CD14-positive monocyte (primary cell): ENCODE results near the gene SERPINA12. TPM values are rescaled to one million over a fixed set of nuclear protein-coding genes. Genes with fewer than 3 reads are reported as not detected.

Source experiments
- DNase-seq, 3 donors: peaks; one replicate each; pipeline ENCODE4 v3.0.0-alpha.2; 2011 to 2022
- H2AFZ ChIP-seq: 2 replicates; pipeline ENCODE4 v1.6.0; 2012; ENCODE audit warnings: mild to moderate bottlenecking, low read depth, low read length, inconsistent platforms; ENCODE audit not compliant: insufficient read depth, poor library complexity, severe bottlenecking
- H3K27ac ChIP-seq, 2 donors: 1 replicate in 1 of 2; 2 replicates in 1 of 2; pipeline ENCODE4 v1.5.1; 2012 to 2013; ENCODE audit warnings: low read length in 2 of 2, control low read depth in 1 of 2, inconsistent platforms in 1 of 2, low read depth in 1 of 2, mild to moderate bottlenecking in 1 of 2
- H3K27me3 ChIP-seq, 2 donors: one replicate each; pipeline versions ENCODE4 v1.6.0 to v1.6.1; 2011 to 2013; ENCODE audit warnings: low read length in 2 of 2; ENCODE audit not compliant: control insufficient read depth in 2 of 2, insufficient read depth in 2 of 2
- H3K36me3 ChIP-seq, 2 donors: replicated peaks in 1 of 2; 1 replicate in 1 of 2; 2 replicates in 1 of 2; pipeline versions ENCODE4 v1.5.1 to v1.6.1; 2012 to 2013; ENCODE audit warnings: low read length in 2 of 2, control low read depth in 1 of 2, inconsistent platforms in 1 of 2, mild to moderate bottlenecking in 1 of 2; ENCODE audit not compliant: insufficient read depth in 2 of 2, control insufficient read depth in 1 of 2
- H3K4me1 ChIP-seq, 2 donors: 1 replicate in 1 of 2; 2 replicates in 1 of 2; pipeline versions ENCODE4 v1.5.1 to v1.6.1; 2012 to 2013; ENCODE audit warnings: low read length in 2 of 2, control low read depth in 1 of 2, inconsistent platforms in 1 of 2, mild to moderate bottlenecking in 1 of 2, moderate library complexity in 1 of 2; ENCODE audit not compliant: insufficient read depth in 2 of 2, control insufficient read depth in 1 of 2
- H3K4me2 ChIP-seq: replicated peaks from 2 replicates; pipeline ENCODE3; 2012; ENCODE audit warnings: low read length, moderate library complexity, mild to moderate bottlenecking; ENCODE audit not compliant: poor library complexity, severe bottlenecking; ENCODE audit errors: extremely low read depth
- H3K4me3 ChIP-seq, 3 experiments: fragments of 200-600 bp in 1 of 3; sonication (generic) in 1 of 3; replicated peaks in 1 of 3; 1 replicate in 2 of 3; 2 replicates in 1 of 3; pipeline ENCODE4 v1.5.1; 2011 to 2013; ENCODE audit warnings: low read length in 3 of 3, mild to moderate bottlenecking in 3 of 3, control low read depth in 2 of 3, low read depth in 2 of 3, inconsistent platforms in 1 of 3, moderate library complexity in 1 of 3
- H3K79me2 ChIP-seq: 2 replicates; pipeline ENCODE4 v1.6.0; 2012; ENCODE audit warnings: mild to moderate bottlenecking, control low read depth, inconsistent platforms, low read length, moderate library complexity; ENCODE audit not compliant: insufficient read depth
- H3K9ac ChIP-seq: 2 replicates; pipeline ENCODE4 v1.6.0; 2017; ENCODE audit warnings: low read length, mild to moderate bottlenecking; ENCODE audit not compliant: insufficient read depth, poor library complexity, severe bottlenecking
- H3K9me3 ChIP-seq, 2 donors: replicated peaks in 1 of 2; 1 replicate in 1 of 2; 2 replicates in 1 of 2; pipeline versions ENCODE4 v1.5.1 to v1.6.1; 2012 to 2013; ENCODE audit warnings: low read length in 2 of 2, control low read depth in 1 of 2; ENCODE audit not compliant: control insufficient read depth in 1 of 2, insufficient read depth in 1 of 2
- H4K20me1 ChIP-seq: 2 replicates; pipeline ENCODE4 v1.6.0; 2012; ENCODE audit warnings: mild to moderate bottlenecking, low read length, control low read depth, moderate library complexity; ENCODE audit not compliant: insufficient read depth
- H3K27ac Mint-ChIP-seq, 7 donors: one replicate each; pipeline ENCODE4 v1.8.0; 2020; ENCODE audit warnings: mild to moderate bottlenecking in 7 of 7, mixed read lengths in 7 of 7, moderate library complexity in 6 of 7, inconsistent platforms in 2 of 7
- H3K27me3 Mint-ChIP-seq, 3 donors: one replicate each; pipeline ENCODE4 v1.8.0; 2021 to 2022; ENCODE audit warnings: low read depth in 3 of 3, mild to moderate bottlenecking in 3 of 3, mixed read lengths in 3 of 3, moderate library complexity in 3 of 3, inconsistent platforms in 1 of 3
- H3K36me3 Mint-ChIP-seq, 2 donors: one replicate each; pipeline ENCODE4 v1.8.0; 2020; ENCODE audit warnings: mixed read lengths in 2 of 2, inconsistent platforms in 1 of 2, mild to moderate bottlenecking in 1 of 2
- H3K4me1 Mint-ChIP-seq: one replicate; pipeline ENCODE4 v1.8.0; 2020; ENCODE audit warnings: mild to moderate bottlenecking, mixed read lengths
- H3K4me3 Mint-ChIP-seq, 2 donors: one replicate each; pipeline ENCODE4 v1.8.0; 2020; ENCODE audit warnings: mild to moderate bottlenecking in 2 of 2, mixed read lengths in 2 of 2, moderate library complexity in 1 of 2
- H3K9me3 Mint-ChIP-seq, 7 donors: one replicate each; pipeline ENCODE4 v1.8.0; 2020 to 2022; ENCODE audit warnings: mixed read lengths in 7 of 7, mild to moderate bottlenecking in 6 of 7, moderate library complexity in 6 of 7, inconsistent platforms in 2 of 7
- WGBS: methylation state at CpG from one replicate; pipeline ENCODE4 v1.1.5; 2013; ENCODE audit warnings: missing lambda C conversion rate; ENCODE audit not compliant: insufficient coverage; 5-methylcytosine and 5-hydroxymethylcytosine counted together
- intact Hi-C, 2 donors: fragments of 100-400 bp; cut with micrococcal nuclease; formaldehyde crosslinking; loops; one replicate each; pipeline versions ENCODE4 v1.15.0 to v1.15.1; 2023
- polyA plus RNA-seq, 3 donors: library from polyadenylated mRNA; depleted of rRNA in 1 of 3; unstranded in 2 of 3; stranded (reverse) in 1 of 3; fragments of 300-500 nt in 2 of 3; fragments of >200 nt in 1 of 3; fragmentation: Illumina TruSeq in 2 of 3; gene quantifications; 1 replicate in 2 of 3; 2 replicates in 1 of 3; pipeline ENCODE4 v1.2.3, GENCODE V29; 2012 to 2021
- TF ChIP-seq, protein P1 (sequence below): fragments of 200-600 bp; IDR thresholded peaks from one replicate; pipeline ENCODE4 v1.8.0; 2022; ENCODE audit warnings: antibody characterized with exemption, mild to moderate bottlenecking

Gene SERPINA12
- polyA plus RNA-seq, 3 donors = not detected

DNA sequence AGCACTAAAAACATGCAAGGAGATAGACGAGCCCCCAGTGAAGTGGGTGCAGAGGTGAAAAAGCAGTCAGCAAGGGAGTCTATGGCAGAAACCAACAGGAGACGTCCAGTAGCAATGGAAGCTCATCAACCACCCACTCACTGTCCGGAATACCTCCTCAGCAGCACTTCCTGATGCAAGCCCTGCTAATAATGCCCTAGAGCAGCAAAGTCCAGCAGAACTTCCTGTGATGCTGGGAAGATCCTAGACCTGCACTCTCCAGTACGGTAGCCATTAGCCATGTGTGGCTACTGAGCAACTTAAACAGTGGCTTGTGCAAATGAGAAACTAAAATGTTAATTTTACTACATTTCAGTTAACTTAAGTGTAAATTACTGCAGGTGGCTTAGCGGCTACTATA is 44.2 kb downstream of the SERPINA12 start:
- intact Hi-C loops = no loop called here

DNA sequence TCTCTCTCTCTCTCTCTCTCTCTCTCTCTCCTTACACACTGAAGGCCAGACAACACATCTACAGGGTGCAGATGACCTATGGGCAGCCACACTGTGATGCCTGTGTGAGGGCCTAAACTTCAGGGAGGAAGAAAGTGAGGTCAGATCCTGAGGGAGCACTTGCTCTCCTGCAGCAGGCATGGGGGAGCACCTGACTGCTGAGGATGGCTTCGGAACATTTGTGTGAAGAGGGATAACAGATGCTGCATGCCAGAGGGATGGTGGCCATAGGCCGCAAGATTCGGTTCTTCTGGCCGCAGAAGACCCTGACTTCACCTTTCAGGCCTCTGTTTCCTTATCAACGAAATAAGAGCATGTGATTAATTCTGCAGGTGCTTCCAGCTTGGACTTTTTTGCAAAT is 45.0 kb downstream of the SERPINA12 start:
- DNase-seq = no peak
- Histone ChIP-seq H2AFZ (no peak overlapping the region), H3K9ac (no peak overlapping the region), H3K9me3 (peaks cover 13 to 16% of the 10 kb centered on the region in 2 donors), H3K4me1 (no peaks in the 10 kb centered on the region), H3K27ac (no peak overlapping the region), H3K4me3 (no peak overlapping the region), H4K20me1 (no peaks in the 10 kb centered on the region), H3K27me3 (no peaks in the 10 kb centered on the region), H3K4me2 (no peak overlapping the region), H3K79me2 (no peaks in the 10 kb centered on the region), H3K36me3 (no peaks in the 10 kb centered on the region)
- TF ChIP-seq, protein P1, sequence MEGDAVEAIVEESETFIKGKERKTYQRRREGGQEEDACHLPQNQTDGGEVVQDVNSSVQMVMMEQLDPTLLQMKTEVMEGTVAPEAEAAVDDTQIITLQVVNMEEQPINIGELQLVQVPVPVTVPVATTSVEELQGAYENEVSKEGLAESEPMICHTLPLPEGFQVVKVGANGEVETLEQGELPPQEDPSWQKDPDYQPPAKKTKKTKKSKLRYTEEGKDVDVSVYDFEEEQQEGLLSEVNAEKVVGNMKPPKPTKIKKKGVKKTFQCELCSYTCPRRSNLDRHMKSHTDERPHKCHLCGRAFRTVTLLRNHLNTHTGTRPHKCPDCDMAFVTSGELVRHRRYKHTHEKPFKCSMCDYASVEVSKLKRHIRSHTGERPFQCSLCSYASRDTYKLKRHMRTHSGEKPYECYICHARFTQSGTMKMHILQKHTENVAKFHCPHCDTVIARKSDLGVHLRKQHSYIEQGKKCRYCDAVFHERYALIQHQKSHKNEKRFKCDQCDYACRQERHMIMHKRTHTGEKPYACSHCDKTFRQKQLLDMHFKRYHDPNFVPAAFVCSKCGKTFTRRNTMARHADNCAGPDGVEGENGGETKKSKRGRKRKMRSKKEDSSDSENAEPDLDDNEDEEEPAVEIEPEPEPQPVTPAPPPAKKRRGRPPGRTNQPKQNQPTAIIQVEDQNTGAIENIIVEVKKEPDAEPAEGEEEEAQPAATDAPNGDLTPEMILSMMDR = no peak
- peaks cover 3 to 6% (median 5%) of the 10 kb centered on the region in 3 donors for H3K27me3 Mint-ChIP-seq
- intact Hi-C loops = no loop called here
- H3K27ac Mint-ChIP-seq = no peak overlapping the region
- H3K36me3 Mint-ChIP-seq = no peaks in the 10 kb centered on the region
- H3K4me3 Mint-ChIP-seq = no peak overlapping the region
- peaks cover 10 to 30% (median 22%) of the 10 kb centered on the region in 7 donors for H3K9me3 Mint-ChIP-seq
- 100% methylated on average over 4 of the region's 5 CpGs for WGBS
- H3K4me1 Mint-ChIP-seq = no peaks in the 10 kb centered on the region

More for the DNA sequence above, 44.2 kb downstream of the SERPINA12 start:
- Histone ChIP-seq H3K36me3 (no peaks in the 10 kb centered on the region), H3K9me3 (peaks cover 13 to 16% of the 10 kb centered on the region in 2 donors), H3K4me3 (no peak overlapping the region), H4K20me1 (no peaks in the 10 kb centered on the region), H3K27me3 (no peaks in the 10 kb centered on the region), H3K27ac (no peak overlapping the region), H3K4me2 (no peak overlapping the region), H3K9ac (no peak overlapping the region), H2AFZ (no peak overlapping the region), H3K4me1 (no peaks in the 10 kb centered on the region), H3K79me2 (no peaks in the 10 kb centered on the region)
- Mint-ChIP-seq H3K4me1 (no peaks in the 10 kb centered on the region), H3K9me3 (peaks cover 10 to 33% (median 22%) of the 10 kb centered on the region in 7 donors), H3K27me3 (peaks cover 6 to 8% (median 6%) of the 10 kb centered on the region in 3 donors), H3K27ac (no peak overlapping the region), H3K4me3 (no peak overlapping the region), H3K36me3 (no peaks in the 10 kb centered on the region)
- 89% methylated on average over 3 of the region's 5 CpGs for WGBS
- DNase-seq = no peak
- TF ChIP-seq, protein P1 = no peak
